ENCODE data around the gene SNTG2. TPM values are rescaled to one million over a fixed set of nuclear protein-coding genes. Genes with fewer than 3 reads are reported as not detected.
"Not testable (repeated sequence)": the region's sequence is repeated elsewhere in the genome, so short reads cannot be mapped to it uniquely, and the experiment has no call there.

Gene SNTG2
- total and polyA plus RNA-seq, 2 donors (not counting 3 experiments of a cell fraction or from before 2014, with no cell fraction given): not detected

GRCh38 chr2:1381644-1382043 is 431.0 kb downstream of the SNTG2 start:
- Histone ChIP-seq H3K36me3 (ENCODE audit: control insufficient read depth in 2 of 2, extremely low read depth in 1 of 2, insufficient read depth in 2 of 2, low read length in 2 of 2) (no peaks in the 10 kb centered on the region), H3K9me3 (replicated peaks; ENCODE audit: control insufficient read depth, insufficient read depth, low read length) (peaks cover 2% of the 10 kb centered on the region), H3K4me2 (ENCODE audit: insufficient read depth, low read length) (no peak overlapping the region), H4K20me1 (replicated peaks; ENCODE audit: control insufficient read depth, extremely low read depth, insufficient read depth, low read length) (no peaks in the 10 kb centered on the region), H3K9ac (replicated peaks; ENCODE audit: extremely low read depth, insufficient read depth, low read length) (no peak overlapping the region), H3K4me3 (replicated peaks in 1 of 3; ENCODE audit: insufficient read depth in 1 of 3, low read depth in 1 of 3, low read length in 3 of 3) (no peak overlapping the region), H2AFZ (ENCODE audit: low read depth, low read length) (no peak overlapping the region), H3K27ac (ENCODE audit: insufficient read depth, low read depth, low read length) (no peak overlapping the region), H3K9me1 (replicated peaks; ENCODE audit: control insufficient read depth, extremely low read depth, insufficient read depth, low read length) (no peaks in the 10 kb centered on the region), H3K4me1 (ENCODE audit: control insufficient read depth, extremely low read depth, insufficient read depth, low read length) (no peaks in the 10 kb centered on the region), H3K27me3 (ENCODE audit: control insufficient read depth in 2 of 2, insufficient read depth in 2 of 2, low read length in 2 of 2) (no peaks in the 10 kb centered on the region), H3K79me2 (ENCODE audit: control insufficient read depth, insufficient read depth, low read length) (no peaks in the 10 kb centered on the region)
- no TSS peak for BruUV-seq (replicated peaks)
- dilution Hi-C loops (cut with MboI; ENCODE audit: extremely low pct_ligation_motif_present, low sequenced_read_pairs): no loop called here
- POLR2A ChIA-PET: no interaction called here
- intact Hi-C loops (cut with micrococcal nuclease): no loop called here
- CTCF ChIA-PET: no interaction called here
- DNase-seq (ENCODE audit: low read depth, low spot score) (no peak), FAIRE-seq (no peak)
- TF ChIP-seq MAX (IDR thresholded peaks at IDR 0.05; ENCODE audit: insufficient read depth, insufficient read length) (no peak), POLR2AphosphoS5 (IDR thresholded peaks at IDR 0.05; ENCODE audit: insufficient read depth, low read depth, low read length) (no peak), FOS (IDR thresholded peaks at IDR 0.05; ENCODE audit: borderline replicate concordance, insufficient read depth, low read length) (no peak), POLR2A (IDR thresholded peaks at IDR 0.05; ENCODE audit: low read depth, low read length) (no peak), EZH2 (IDR thresholded peaks at IDR 0.05; ENCODE audit: borderline replicate concordance, low read depth, low read length, severe bottlenecking) (no peak), JUN (IDR thresholded peaks at IDR 0.05; ENCODE audit: borderline replicate concordance, insufficient read depth, insufficient read length, low read depth) (no peak), CTCF (IDR thresholded peaks at IDR 0.05; ENCODE audit: extremely low read depth in 1 of 2, insufficient read depth in 1 of 2, low read depth in 1 of 2, low read length in 2 of 2) (no peak), GATA2 (IDR thresholded peaks at IDR 0.05; ENCODE audit: insufficient read depth, insufficient read length, low read depth, low read length) (no peak)

GRCh38 chr2:1387954-1388725 is 437.5 kb downstream of the SNTG2 start:
- H3K27me3 ChIP-seq (ENCODE audit: control insufficient read depth in 2 of 2, insufficient read depth in 2 of 2, low read length in 2 of 2); H3K36me3 ChIP-seq (ENCODE audit: control insufficient read depth in 2 of 2, extremely low read depth in 1 of 2, insufficient read depth in 2 of 2, low read length in 2 of 2); H3K4me3 ChIP-seq (replicated peaks in 1 of 3; ENCODE audit: insufficient read depth in 1 of 3, low read depth in 1 of 3, low read length in 3 of 3); dilution Hi-C loops (cut with MboI; ENCODE audit: extremely low pct_ligation_motif_present, low sequenced_read_pairs); intact Hi-C loops (cut with micrococcal nuclease); H3K9ac ChIP-seq (replicated peaks; ENCODE audit: extremely low read depth, insufficient read depth, low read length); H3K4me2 ChIP-seq (ENCODE audit: insufficient read depth, low read length); FAIRE-seq; POLR2A ChIA-PET; H2AFZ ChIP-seq (ENCODE audit: low read depth, low read length); H4K20me1 ChIP-seq (replicated peaks; ENCODE audit: control insufficient read depth, extremely low read depth, insufficient read depth, low read length); H3K27ac ChIP-seq (ENCODE audit: insufficient read depth, low read depth, low read length); H3K79me2 ChIP-seq (ENCODE audit: control insufficient read depth, insufficient read depth, low read length); BruUV-seq (replicated peaks); CTCF ChIA-PET; H3K4me1 ChIP-seq (ENCODE audit: control insufficient read depth, extremely low read depth, insufficient read depth, low read length); H3K9me1 ChIP-seq (replicated peaks; ENCODE audit: control insufficient read depth, extremely low read depth, insufficient read depth, low read length); DNase-seq (ENCODE audit: low read depth, low spot score); H3K9me3 ChIP-seq (replicated peaks; ENCODE audit: control insufficient read depth, insufficient read depth, low read length): not testable (repeated sequence)

- H3K79me2 ChIP-seq (ENCODE audit: control insufficient read depth, insufficient read depth, low read length); intact Hi-C loops (cut with micrococcal nuclease); H3K27me3 ChIP-seq (ENCODE audit: control insufficient read depth in 2 of 2, insufficient read depth in 2 of 2, low read length in 2 of 2); H3K4me1 ChIP-seq (ENCODE audit: control insufficient read depth, extremely low read depth, insufficient read depth, low read length); H3K27ac ChIP-seq (ENCODE audit: insufficient read depth, low read depth, low read length); H2AFZ ChIP-seq (ENCODE audit: low read depth, low read length); POLR2A ChIA-PET; dilution Hi-C loops (cut with MboI; ENCODE audit: extremely low pct_ligation_motif_present, low sequenced_read_pairs); H4K20me1 ChIP-seq (replicated peaks; ENCODE audit: control insufficient read depth, extremely low read depth, insufficient read depth, low read length); H3K36me3 ChIP-seq (ENCODE audit: control insufficient read depth in 2 of 2, extremely low read depth in 1 of 2, insufficient read depth in 2 of 2, low read length in 2 of 2); H3K4me2 ChIP-seq (ENCODE audit: insufficient read depth, low read length); H3K4me3 ChIP-seq (replicated peaks in 1 of 3; ENCODE audit: insufficient read depth in 1 of 3, low read depth in 1 of 3, low read length in 3 of 3); FAIRE-seq; H3K9me1 ChIP-seq (replicated peaks; ENCODE audit: control insufficient read depth, extremely low read depth, insufficient read depth, low read length); H3K9ac ChIP-seq (replicated peaks; ENCODE audit: extremely low read depth, insufficient read depth, low read length); BruUV-seq (replicated peaks); DNase-seq (ENCODE audit: low read depth, low spot score); H3K9me3 ChIP-seq (replicated peaks; ENCODE audit: control insufficient read depth, insufficient read depth, low read length); CTCF ChIA-PET: not testable (repeated sequence)
Measured at GRCh38 chr2:1390118-1390517, 439.5 kb downstream of the SNTG2 start.
